GM13976 (cell line): ENCODE data around the gene MAGEE2.
A peak's percentile ranks its signal among the peaks of the same experiment; 100 is the strongest.
"Not testable (repeated sequence)": the region's sequence is repeated elsewhere in the genome, so short reads cannot be mapped to it uniquely, and the experiment has no call there.

Source experiments
- DNase-seq: peaks from one replicate; pipeline ENCODE4 v3.0.0; 2012; ENCODE audit warnings: low spot score
- CTCF ChIP-seq: IDR thresholded peaks from 2 replicates; pipeline ENCODE4 v1.5.1; 2012; ENCODE audit warnings: borderline replicate concordance, mild to moderate bottlenecking; ENCODE audit not compliant: insufficient read depth; ENCODE audit errors: extremely low read depth, missing control alignments, control extremely low read depth
- in situ Hi-C: fragments of 300-500 bp; cut with MboI; formaldehyde crosslinking; loops from one replicate; pipeline ENCODE4 v1.12.0; 2022; ENCODE audit warnings: low sequenced_read_pairs, mixed read lengths, inconsistent platforms; ENCODE audit not compliant: unreplicated experiment

The MAGEE2 gene, protein sequence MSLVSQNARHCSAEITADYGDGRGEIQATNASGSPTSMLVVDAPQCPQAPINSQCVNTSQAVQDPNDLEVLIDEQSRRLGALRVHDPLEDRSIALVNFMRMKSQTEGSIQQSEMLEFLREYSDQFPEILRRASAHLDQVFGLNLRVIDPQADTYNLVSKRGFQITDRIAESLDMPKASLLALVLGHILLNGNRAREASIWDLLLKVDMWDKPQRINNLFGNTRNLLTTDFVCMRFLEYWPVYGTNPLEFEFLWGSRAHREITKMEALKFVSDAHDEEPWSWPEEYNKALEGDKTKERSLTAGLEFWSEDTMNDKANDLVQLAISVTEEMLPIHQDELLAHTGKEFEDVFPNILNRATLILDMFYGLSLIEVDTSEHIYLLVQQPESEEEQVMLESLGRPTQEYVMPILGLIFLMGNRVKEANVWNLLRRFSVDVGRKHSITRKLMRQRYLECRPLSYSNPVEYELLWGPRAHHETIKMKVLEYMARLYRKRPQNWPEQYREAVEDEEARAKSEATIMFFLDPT

GRCh38 chrX:75784680-75785491 lies at the start of gene MAGEE2:
Gene MAGEE2 (minus strand): TSS chrX:75785254. CDS start chrX:75785051, 203 bp downstream.
- no peak for TF ChIP-seq CTCF
- no peak for DNase-seq
- in situ Hi-C loops = no loop called here

- in situ Hi-C loops = no loop called here
- TF ChIP-seq CTCF = no peak
- no peak for DNase-seq
These were observed 1.2 kb upstream of the MAGEE2 start for GRCh38 chrX:75786290-75786689.

DNA sequence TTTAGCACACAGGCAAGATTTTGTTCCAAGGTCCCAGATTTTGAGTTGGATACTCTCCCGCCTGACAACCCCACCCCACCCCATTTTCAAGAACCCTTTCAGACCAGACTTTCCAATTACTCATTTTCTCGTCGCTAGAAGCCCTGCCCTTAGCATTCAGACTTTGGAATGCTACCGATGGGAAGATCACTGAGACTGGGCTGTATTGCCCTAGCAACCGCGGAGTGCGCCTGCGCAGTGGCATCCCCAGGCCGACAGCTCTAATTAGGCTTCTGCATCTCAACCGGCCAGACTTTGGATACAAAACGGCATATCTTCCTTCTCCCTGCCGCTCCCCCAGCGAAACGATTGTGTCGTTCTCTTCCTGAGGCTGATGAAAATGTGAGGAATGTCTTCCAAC lies 3.4 kb downstream of the MAGEE2 start:
- no peak for TF ChIP-seq CTCF
- in situ Hi-C loops = no loop called here
- DNase-seq = no peak

DNA sequence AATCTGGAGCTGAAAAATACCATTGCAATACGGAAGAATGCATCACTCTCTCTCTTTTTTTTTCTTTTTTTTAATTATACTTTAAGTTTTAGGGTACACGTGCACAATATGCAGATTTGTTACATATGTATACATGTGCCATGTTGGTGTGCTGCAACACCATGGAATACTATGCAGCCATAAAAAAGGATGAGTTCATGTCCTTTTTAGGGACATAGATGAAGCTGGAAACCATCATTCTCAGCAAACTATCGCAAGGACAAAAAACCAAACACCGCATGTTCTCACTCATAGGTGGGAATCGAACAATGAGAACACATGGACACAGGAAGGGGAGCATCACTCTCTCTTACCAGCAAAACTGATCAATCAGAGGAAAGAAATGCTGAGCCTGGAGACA lies 17.0 kb downstream of the MAGEE2 start:
- DNase-seq, in situ Hi-C loops: not testable (repeated sequence)

GRCh38 chrX:75748431-75748830 lies 36.6 kb downstream of the MAGEE2 start:
- in situ Hi-C loops = no loop called here
- no peak for DNase-seq
- no peak for TF ChIP-seq CTCF

DNA sequence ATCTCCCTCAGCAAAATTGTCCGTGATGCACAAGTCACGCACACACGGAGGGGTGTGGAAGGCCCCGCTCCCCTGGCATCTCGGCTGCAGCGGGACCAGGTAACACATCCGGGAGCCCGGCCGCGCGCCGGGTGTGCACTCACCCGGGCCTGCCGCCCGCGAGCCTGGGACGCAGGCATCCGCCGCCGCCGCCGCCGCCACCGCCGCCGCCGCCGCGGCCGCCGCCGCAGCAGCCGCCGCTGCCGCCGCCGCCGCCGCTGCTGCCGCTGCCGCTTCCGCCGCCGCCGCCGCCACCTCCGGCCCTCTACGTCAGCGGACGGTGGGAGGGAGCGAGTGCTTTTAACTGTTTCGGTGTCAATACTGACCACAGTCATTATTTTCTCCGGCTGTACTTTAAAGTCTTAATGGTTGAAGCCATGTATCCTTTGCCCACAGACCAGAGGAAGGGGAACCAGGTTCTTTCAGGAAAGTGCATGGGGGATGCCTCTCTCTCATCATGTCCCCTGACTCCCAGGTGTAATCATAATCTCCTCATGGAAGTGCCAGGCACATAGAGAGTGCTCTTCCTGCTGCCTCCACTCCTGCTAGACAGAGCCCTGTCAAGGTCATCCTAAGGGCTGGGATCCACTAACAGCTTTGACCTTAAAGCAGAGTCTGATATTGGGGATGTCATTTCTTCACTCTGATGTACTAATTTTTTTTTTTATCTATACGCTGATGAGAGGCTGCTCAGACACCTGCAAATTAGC lies 38.0 kb downstream of the MAGEE2 start:
- in situ Hi-C loops = no loop called here
- DNase-seq = peak; percentile 22
- no peak for TF ChIP-seq CTCF
